HG03460 (cell line): Measurements from ENCODE around the gene NUDT4.
"Not testable (repeated sequence)": the region's sequence is repeated elsewhere in the genome, so short reads cannot be mapped to it uniquely, and the experiment has no call there.

Source experiments
- ATAC-seq: cut with Tn5 transposase; IDR thresholded peaks from one replicate; pipeline ENCODE4 v1.9.1; 2021; ENCODE audit not compliant: unreplicated experiment

NUDT4 gene

DNA sequence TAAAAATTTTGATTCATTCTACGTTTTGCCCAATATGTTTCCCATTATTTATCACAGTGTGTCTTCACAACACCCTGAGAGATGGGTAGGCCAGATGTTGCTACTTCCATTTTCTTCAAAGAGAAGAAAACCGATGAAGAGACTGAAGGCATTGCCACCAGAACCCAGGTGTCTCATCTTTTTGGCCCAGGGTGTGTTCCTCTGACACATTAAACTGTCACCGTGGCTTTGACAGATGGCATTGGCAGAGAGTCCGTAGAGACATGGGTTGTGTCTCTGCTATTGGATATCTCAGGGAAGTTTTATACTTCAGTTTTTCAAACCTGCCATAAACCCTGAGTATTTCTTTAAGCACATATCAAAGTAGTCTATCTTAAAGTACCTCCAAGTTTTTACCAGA, 11.3 kb upstream of the NUDT4 start:
- no peak for ATAC-seq

DNA sequence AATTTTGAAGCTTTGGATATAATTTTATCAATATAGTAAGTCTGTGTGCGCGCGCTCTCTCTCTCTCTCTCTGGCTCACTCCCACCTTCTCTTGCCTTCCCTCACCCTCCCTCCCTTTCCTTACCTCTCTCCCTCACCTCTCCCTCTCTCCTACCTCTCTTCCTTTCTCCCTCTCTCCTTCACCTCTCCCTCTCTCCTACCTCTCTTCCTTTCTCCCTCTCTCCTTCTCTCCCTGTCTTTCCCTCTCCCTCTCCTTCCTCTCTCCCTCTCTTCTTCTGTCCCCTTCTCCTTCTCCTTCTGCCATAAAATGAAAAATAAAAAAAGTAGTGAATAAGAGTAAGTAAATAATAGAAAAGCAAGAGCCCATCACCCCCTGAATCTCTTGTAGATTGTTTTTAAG, 9.0 kb upstream of the NUDT4 start:
- ATAC-seq: no peak

DNA sequence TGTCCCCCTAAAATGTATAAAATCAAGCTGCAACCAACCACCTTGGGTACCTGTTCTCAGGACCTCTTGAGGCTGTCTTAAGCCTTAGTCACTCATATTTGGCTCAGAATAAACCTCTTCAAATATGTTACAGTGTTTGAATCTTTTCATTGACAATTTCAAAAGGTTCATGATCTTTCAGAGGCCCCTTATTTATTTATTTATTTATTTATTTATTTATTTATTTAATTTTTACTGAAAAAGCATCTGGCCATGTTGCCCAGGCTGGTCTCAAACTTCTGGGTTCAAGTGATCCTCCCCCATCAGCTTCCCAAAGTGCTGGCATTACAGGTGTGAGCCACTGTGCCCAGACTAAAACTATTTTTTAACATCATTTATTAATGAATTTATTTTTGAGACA, 8.2 kb upstream of the NUDT4 start:
- no peak for ATAC-seq

DNA sequence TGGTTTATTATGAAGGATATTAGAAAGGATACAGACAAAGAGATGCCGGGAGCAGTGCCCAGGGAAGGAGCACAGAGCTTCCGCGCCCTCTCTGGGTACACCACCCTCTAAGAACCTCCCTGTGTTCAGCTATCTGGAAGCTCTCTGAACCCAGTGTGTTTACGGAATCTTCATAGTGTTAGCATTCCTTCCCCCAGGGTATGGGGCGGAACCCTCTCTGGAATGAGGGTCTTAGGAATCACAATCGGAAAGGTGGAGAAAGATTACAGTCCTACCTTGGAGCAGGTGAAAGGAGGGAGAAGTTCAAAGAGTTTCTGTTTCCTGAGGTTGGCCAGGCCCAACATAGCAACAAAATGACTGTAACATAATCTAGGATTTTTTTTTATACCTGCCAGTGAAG, 6.8 kb upstream of the NUDT4 start:
- no peak for ATAC-seq

DNA sequence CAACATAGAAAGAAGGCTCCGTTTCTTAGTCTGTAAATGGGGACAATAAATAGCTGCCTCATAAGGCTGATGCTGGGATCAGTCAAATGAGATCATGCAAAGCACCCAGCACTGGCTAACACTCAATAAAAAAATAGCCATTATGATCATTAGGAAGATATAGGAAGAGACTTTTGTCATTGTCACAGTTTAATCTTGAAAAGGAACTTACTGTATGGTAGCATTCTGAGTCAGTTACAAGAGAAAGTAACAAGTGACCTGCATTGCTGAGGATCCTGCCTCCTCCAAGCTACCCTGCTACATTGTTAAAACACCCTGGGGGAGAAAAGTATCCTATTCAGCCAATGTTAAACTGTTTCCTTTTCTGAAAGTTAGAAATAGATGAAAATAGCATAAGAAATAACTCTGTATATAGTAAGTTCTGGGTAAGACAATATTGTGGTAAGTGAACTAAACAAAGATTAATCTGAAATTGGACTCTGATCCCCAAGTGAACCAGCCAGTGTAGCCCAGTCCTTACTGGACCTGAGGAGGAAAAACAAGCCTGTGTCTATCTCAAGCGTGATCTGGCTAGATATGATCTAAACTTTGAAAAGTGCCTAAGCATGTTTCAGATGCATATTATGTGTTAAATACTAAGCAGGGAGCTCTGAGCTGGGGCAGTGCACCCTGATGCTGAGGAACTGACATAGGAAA, 3.6 kb upstream of the NUDT4 start:
- ATAC-seq: no peak

DNA sequence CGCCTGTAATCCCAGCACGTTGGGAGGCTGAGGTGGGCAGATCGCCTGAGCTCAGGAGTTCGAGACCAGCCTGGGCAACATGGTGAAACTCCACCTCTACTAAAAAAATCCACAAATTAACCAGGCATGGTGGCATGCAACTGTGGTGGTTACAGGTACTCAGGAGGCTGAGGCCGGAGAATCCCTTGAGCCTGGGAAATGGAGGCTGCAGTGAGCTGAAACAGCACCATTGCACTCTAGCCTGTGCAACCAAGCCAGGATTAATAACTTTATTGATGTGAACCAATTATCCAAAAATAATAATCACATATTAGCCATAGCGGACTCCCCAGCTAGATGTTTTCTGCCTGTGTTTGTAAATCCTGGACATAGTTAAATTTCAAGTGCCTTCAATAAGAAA, 1.8 kb upstream of the NUDT4 start:
- ATAC-seq: no peak

DNA sequence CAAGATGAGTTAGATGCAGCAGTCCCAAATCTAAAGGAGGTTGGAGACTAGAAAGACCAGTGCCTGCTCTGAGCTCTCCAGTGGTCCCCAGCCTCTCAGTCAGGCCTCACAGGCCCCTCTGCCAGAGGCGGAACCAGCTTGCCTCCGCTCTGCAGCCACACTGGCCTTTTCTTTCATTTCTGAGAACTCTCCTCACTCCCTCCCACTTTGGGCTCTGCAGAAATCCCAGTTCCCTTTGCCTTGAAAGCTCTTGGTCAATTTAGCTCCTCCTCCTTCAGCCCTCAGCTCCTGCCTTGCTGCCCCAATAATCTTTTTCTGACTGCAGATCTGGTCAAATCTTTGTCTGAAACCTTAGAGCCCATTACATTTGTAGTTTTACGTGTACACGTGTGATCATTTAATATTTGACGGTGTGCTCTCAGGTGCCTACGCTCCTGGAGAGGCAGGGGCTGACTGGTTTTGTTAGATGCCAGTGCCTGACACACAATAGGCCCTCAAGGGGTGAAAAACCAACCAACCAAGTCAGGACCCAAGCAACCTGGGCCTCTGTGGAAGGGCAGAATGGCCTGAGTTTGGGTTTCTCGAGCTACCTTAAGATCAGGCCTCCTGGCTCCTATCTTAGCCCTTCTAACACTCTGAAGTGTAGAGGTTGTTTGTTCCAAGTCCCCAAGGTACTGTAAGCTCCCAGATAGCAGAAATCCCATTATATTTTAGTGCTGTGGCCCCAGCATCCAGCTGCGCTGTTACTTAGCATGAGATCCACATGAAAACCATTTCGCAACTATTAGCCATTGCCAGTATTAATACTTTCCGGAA, 1.1 kb upstream of the NUDT4 start:
- ATAC-seq: no peak

DNA sequence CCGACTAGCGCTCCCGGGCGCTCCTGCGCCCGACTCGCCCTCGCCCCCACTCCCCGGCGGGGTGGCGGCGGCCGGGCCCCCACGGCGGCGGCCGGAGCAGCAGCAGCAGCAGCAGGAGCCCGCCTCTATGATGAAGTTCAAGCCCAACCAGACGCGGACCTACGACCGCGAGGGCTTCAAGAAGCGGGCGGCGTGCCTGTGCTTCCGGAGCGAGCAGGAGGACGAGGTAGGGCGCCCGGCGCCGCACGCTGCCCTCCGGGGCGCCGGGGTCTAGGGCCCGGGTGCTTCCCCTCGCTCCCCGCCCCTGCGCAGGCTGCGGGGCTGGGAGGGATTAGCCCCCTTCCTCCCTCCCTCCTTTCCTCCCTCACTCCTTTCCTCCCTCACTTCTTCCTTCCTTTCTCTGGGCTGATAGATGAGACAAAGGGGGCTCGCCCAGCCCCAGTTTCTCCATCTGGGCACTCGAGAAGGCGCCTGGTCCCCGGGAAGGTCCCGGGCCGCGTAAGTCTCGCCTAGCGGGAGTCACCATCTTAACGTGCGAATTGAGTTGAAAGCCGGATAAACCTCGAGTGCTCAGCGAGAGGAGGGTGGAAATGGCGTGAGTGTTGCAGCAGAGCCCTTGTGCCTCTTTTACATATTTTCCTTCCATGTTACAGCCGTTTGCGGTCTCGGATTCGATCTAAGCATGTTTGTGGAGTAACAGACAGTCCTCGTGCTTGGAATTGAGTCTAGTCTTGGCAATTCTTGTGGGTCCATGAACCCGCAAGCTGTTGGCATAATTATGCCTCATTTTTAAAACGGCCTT, 672 bp downstream of the NUDT4 start:
- ATAC-seq: peak; percentile 33

DNA sequence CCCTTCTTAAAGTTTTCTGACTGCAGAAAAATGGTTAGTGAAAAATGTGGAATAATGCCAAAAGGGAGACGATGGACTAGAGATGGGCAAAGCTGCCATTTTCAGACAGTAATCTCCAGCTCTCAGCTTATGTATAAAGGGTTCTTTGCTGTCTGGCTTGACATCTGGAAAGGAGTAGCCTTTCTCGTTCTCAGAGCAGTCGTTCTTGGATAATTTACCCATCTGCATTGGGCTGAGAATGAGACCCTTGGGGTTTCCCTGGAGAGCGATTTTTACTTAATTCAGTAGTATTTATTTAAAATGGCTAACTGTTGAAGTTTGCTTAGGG, 1.2 kb downstream of the NUDT4 start:
- no peak for ATAC-seq

DNA sequence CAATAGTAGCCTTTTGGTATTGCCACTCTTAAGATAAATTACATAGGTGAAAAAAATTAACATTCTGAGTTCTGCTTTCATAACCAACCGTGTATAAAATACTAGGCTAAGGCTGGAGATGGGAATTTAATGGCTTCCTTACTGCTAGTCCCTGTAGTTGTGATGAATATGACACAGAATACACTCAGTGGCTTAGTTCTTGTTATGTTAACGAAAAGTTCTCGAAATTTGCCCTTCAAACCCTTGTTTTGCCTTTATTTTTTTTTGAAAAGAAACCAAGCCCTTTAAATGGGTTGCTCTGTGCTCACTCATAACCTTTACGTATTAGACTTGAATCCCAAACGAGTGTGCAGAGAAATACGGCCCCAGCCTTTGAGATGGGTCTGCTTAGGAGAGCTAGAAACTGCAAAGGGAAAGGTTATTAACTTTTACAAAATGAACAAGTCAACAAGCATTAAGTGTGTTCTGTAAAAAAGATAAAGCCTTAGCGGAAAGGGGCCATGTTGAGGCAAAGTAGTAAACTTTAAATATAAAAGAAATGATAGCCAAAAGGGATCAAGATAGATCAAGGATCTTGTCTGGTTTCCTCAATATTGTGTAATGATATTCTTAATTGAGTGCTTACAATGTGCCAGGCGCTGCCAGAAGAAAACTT, 1.7 kb downstream of the NUDT4 start:
- no peak for ATAC-seq

DNA sequence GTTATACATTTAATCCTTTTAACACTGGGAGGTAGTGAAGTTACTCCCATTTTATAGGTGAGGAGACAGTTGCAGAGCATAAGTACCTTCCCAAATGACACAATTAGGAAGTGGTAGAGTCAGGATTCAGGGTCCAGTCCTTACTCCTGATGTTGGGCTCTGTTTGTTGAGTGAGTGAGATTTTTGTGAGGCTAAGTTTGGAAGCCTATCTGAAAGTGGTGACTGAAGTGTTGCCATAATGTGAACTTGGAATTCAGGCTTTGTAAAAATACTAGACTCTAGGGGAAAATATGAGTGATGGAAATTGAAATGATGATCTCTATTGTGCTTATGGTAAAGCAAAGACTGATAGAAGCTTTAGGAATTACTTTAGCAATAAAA, 2.2 kb downstream of the NUDT4 start:
- ATAC-seq: no peak

DNA sequence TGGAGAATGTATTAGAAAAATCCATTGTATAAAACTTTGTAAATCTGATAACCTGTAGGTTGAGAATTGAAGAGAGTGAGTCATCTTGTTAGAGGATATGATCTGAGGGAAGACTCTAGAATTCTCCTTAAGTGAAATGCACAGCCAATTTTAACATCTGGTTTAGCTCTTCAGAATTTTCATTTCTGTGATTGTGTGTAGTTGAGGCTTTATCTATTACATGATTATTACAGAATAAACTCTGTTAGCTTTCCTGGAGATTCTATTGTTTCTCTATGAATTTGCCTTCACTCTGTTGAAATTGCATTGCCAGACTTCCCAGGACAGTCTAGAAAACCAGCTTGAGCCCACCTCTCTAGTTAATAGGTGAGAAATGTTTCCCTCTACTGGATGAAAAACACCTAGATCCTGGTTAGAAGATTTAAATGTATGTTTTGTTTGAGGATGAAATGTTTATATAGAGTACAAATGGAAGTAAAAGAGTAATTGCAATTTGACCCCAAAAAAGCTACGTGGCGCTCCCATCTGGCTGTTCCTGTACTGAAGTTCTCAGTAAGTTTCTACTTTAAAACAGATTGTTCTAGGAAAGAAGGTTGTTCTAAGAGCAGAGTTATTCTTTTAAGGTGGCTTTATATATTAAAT, 2.9 kb downstream of the NUDT4 start:
- no peak for ATAC-seq

DNA sequence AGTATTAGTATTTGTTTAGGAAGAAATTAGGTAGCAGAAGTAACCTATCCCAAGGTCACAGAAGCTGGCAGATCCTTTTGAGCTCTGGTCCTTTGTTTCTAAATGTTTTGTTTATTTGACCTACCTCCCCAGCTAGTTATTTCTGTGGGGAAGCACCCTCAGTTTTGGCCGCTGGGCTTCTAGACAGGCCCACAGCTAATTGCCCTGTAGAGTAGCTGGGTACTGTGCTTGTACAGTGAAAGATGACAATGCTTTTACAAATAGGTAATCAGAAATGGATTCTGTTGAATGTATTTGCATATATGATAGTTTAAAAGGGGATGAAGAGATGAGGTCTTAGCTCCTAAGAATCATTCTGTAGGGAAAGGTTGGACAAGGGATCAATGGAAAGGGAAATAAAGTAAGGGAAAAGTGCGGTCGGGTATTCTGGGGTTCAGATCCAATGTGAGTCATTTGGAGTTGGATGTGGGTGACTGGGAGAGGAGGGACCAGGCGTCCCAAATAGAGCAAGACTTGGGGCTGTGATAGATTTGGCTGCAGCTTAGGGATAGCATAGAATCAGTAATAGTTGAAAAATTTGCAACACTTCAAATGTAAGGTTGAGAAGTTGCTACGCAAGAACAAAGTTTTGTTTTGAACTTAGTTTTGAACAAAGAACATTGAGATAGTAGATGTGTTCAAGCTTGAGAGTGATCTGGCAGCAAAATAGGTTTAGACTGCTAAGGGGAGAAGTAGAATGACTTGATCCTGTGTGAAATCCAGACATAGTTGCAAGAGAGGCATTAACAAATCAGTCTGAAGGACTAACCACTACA, 3.6 kb downstream of the NUDT4 start:
- ATAC-seq: no peak

DNA sequence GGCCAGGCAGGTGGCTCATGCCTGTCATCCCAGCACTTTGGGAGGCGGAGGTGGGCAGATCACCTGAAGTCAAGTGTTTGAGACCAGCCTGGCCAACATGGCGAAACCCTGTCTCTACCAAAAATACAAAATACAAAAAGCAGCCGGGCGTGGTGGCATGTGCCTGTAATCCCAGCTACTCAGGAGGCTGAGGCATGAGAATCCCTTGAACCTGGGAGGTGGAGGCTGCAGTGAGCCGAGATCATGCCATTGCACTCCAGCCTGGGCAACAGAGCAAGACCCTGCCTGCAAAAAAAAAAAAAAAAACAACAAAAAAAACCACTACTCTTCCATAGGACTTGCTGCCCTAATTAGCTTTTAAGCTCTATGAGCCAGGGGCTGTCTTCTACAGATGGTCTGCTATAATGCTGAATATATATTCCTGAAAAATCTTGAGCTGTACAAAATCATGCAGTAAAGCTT, 4.3 kb downstream of the NUDT4 start:
- ATAC-seq: not testable (repeated sequence)

DNA sequence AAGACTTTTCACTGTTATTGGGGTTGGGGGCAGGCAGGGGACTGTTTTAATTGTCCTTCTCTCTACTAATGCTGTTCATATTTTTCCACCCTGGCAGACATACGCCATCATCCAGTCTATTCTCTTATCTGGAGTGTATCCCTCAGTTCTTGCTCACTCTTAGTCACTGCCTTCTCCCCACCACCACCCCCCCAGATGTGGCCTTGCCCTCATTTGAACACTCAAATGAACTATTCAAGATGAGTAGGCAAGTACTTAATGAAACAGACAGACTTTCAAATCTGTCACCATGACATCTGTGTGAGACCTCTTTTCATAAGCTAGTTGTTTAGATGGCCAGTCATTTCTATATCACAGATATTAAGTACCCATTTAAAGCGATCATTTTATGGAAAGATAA, 10.1 kb downstream of the NUDT4 start:
- ATAC-seq: no peak

DNA sequence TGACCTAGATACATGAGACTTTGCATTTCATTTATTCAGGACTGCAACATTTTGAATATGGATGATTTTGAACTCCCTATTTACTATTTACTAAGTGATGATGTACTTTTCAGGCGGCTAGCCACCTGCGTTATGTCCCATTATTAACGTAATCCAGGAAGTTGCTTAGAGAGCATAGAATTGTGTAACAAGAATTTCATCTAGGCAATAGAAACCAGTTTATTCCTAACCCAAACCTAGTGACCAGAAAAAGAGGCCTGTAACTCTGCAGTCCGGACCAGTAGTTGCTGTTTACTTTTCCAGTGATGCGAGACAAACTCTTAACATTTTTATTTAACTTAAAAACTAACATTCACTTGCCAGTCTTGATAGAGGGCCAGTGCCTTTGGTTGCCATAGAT, 12.3 kb downstream of the NUDT4 start:
- no peak for ATAC-seq

DNA sequence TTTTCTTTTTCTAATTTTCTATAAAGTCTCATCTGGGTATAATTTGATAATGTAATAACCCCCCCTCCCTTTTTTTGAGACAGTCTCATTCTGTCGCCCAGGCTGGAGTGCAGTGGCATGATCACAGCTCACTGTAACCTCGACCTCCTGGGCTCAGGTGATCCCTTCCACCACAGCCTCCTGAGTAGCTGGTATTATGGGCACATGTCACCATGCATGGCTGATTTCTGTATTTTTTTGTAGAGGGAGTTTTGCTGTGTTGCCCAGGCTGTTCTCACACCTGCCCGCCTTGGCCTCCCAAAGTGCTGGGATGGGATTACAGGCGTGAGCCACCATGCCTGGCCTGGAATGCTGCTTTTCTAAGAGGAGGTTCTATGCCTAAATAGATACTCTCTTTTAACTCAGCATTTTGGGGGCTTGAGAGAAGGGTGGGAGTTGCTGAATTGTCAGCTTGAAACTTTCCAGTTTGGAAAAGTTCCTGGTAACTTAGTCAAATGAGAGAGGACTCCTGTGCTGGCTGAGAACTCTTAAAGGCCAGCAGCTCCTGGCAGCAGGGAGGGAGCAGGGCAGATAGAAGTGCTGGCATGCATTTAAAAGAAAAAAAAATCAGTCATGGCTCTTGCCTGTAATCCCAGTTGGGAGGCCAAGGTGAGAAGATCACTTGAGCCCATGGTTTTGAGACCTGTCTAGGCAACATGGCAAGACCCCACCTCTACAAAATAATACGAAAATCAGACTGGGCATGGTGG, 13.0 kb downstream of the NUDT4 start:
- no peak for ATAC-seq

DNA sequence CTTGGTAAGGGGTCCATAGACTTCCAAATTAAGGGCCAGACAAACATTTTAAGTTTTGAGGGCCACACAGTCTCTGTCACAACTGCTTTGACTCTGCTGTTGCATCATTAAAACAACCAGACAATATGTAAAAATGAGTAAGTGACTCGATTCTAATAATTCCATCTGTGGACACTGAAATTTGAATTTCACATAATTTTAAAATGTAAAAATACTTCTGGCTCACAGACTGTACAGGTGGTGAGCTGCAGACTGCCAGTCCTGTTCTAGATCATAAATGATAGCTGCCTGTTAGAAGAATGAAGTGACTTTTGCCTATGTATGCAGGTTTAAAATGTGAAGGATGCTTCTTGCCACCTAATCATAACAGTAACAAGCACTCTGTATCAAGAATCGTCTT, 15.7 kb downstream of the NUDT4 start:
- ATAC-seq: no peak

DNA sequence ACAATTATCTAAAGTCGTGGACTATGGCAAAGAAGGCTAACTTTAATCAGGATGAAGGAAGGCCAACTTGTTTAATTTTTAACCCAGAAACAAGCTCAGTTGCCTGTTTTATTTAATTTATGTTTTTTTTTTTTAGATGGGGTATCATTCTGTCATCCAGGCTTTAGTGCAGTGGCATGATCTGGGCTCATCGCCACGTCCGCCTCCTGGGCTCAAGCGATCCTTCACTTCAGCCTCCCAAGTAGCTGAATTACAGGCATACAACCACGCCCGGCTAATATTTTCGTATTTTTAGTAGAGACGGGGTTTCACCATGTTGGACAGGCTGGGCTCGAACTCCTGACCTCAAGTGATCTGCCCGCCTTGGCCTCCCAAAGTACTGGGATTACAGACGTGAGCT, 19.7 kb downstream of the NUDT4 start:
- no peak for ATAC-seq
